Central memory CD4-positive, alpha-beta T cell (primary cell): Measurements from ENCODE around the gene VIPR2.

ENCODE experiments used
- DNase-seq: peaks from one replicate; pipeline ENCODE4 v3.0.0; 2022

VIPR2 gene

DNA sequence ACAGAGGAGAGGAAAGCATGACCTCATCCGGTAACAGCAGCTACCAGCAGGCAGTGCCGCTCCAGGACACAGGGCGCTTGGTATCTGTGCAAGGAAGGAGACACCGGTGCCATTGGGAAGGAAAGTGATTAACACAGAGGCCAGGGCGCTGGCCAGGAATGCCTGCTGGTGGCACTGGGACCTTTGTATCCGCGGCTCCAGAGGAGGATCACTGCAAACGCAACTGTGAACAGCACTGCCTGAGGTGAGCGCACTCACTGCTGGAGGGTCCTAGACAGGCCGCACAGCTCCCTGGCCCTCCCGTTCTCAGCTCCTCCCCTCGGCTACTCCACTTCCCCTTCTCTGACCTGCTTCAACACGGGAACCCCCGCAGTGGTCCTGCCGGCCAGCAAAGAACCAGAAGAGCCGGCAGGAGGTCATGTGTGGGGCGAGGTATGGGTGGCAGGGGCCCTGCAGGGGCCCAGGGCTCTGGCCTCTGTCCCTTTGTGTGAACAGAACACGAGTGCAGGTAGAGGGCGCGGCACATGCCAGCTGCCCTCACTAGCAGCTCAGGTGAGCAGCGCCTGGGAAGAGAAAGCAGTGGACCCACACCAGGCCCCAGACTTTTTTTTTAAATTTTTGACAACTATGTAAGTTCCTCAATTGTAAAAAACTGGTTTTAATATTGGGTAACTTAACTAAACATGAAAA lies 107.6 kb downstream of the VIPR2 start:
- no peak for DNase-seq

DNA sequence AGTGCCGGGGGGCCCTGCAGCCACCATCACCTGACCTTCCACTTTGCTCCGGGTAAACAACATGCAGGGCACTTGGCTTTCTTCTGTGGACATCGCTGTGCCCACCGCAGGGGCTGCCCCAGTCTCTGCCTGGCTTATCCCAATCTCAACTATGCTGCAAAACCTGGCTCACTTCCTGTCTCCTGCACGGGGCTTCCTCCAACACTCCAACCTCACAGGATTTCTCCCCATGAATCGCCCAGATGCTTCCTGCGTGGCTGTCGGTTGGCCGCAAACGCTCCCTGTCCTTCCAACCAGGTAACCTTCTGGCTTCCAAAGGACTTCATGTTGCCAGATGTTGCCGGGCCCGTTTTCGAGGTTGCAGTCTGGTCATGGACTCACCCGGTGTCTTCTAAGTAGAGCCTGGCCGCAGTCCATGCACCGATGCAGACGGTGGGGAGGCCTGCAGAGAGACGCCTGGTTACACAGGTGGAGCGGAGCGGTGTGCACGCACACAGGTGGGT lies 109.0 kb downstream of the VIPR2 start:
- DNase-seq = no peak

DNA sequence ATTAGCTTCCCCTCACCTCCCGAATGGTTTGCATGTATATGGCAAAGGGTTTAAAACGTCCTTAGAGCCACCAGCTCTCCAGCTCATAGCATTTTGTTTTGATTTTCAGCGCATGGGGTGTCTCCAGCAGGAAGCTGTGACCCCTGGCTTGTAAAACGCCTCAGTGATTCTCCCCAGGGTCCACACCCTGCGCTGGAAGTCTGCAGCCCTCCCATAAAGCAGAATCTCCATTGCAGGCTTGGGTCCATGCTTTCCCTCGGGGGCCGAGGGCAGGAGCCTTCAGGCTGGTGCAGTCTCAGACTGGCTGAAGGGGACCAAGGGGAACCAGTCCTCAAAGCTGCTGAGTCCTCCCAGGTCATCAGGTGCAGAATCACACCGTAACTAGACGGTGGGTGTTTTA lies 109.7 kb downstream of the VIPR2 start:
- DNase-seq = no peak

GRCh38 chr7:159034394-159034793 lies 110.3 kb downstream of the VIPR2 start:
- no peak for DNase-seq

GRCh38 chr7:159033956-159034355 lies 110.7 kb downstream of the VIPR2 start:
- DNase-seq = no peak

DNA sequence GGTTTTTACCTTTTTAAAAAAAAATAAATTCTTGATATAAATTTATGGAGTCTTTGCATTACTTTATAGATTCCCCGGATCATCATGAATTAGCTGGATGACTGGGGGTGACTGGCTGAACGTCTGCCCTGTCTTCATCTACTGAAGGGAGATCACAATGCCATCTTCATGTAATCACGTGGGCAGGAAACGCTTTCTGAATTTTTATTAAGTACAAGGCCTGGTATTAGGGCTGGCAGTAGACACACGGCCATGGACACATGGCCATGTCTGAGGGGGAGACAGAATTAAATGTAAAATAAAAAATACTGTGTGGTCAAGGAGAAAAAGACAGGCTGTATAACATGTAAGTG lies 111.2 kb downstream of the VIPR2 start:
- DNase-seq = no peak

- DNase-seq = no peak
These were observed 111.8 kb downstream of the VIPR2 start for GRCh38 chr7:159032753-159033472.

DNA sequence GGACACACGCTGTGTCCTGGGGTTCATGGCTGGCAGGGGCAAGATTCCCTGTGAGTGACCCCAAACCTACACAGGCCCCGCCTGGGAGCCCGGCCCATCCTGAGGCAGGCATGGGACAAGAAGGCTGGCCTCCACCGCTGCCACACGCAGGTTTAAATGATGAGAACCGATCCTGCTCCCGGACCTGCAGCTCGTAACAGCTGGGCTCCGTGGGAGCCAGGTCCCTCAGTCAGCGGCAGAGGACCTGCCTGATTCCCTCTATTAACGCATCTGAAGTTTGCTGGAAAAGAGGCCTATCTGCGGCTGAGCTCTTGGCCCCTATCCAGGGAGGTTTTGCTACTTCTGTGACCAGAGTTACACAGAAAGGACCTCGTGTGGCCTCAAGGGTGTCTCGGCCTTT lies 112.3 kb downstream of the VIPR2 start:
- DNase-seq = no peak

DNA sequence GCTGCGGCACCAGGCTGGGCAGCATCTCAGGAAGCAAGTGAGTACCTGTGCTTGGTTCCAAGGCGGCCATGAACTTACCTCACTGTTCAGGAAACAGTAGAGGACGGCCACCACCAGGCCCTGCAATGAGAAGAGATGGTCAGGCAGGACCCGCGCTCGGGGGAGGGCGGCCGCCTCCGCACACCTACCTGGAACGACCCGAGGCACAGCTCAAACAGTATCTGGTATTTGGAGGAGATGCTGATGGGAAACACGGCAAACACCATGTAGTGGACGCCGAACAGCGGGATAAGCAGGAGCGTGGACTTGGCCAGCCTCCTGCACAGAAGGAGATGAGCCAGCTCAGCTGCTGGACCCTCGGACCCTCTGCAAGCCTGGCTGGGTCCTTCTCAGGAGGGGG lies 112.9 kb downstream of the VIPR2 start:
- no peak for DNase-seq

- DNase-seq = no peak
These were observed 113.4 kb downstream of the VIPR2 start for GRCh38 chr7:159031135-159031701.

DNA sequence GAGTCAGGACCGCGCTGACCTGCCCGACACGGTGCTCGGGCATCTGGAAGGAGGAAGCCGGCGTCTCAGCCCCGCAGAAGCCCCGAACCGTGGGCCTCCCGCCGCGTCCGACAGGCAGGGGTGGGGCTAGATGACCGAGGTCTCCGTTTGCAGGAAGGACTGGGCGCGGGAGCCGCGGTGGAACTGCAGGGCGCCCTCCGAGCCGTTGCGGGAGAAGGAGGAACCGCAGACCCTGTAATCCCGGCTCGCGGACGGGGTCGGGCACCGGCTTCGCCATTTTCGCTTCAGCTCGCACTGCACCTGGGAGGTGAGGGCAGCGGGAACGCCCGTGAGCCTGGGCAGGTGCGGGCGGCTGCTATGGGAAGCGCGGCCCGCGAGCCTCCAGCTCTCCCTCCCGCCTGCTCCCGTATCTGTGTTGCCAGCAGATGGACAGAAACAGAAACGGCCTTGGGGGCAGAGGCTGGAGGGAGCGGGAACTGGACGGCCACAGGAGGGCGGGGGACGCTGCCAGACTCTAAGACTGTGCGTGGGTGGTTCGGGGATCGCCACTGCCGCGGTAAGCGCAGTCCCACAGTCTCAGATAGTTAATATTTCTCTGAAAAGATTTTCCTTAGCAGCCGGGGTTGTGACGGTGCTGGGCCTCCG lies 114.1 kb downstream of the VIPR2 start:
- DNase-seq = no peak

DNA sequence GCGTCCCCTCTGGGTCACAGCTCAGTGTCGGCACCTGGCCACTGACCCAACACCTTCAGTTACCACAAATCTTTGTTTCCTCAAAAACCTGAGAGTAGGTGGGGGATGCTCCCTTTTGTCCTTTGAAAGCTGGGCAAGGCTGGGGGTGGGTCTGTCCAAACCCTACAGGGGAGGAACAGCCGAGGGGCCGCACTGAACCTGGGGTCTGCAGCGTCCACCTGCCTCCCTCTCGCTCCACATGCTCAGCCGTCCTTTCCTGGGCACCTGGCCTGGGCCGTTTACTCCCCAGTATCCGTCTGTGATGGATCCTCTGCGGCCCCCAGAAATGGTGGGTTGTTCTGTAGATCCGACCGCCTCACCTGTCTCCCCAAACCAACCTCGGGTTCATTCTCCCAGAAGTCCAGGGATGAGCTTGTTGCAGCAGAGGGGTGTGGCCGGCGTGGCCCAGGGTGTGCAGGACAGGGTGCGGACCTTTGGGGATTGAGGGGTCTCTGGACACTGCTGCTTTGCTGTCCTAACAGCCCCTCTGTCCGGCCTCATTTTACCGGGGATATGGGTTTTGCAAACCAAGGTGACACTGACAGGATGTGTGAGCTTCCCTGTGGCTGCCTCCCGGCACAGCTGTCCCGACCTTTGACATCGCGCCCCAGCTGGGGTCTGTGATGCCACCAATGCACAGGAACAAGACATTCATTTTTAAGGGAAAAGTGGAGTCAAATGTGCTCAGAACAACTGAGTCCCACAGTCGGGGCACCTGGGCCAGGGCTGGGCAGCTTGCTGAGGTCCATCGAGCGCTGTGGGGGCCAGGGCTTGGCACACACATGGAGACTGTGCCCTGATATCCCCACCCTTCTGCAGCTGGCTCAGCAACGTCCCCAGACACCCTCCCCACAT lies 115.9 kb downstream of the VIPR2 start:
- DNase-seq = no peak

DNA sequence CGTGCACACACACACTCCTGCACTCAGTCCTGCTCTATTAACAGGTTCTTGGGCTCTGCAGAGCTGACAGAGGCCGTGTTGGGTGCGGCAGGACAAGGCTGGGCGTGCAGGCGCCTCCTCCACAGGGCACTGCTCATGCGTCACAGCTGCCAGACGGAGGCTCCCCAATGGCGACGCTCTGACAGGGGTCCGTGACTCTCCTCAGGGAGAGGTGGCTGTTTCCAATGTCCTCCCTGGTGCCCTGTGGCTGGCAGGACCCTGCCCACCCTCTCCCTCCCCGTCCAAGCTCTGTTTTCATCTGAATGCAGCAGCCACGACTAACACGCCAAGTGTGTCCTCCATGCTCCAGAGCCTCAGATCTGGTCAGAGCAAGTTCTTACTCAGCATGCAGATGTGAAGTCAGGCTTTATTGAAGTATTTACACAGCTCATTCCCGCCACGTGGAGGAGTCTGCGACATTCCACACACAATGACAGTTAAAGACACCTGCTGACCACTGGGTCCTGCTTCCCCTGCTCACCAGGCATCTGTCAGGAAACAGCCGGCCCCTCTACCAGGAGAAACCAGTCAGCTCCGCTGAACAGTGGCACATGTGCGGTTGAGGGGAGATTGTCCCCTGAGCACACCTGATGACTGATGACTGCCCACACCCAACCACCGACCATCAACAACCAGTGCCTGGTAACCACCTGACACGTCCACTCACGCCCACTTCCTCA lies 116.7 kb downstream of the VIPR2 start:
- no peak for DNase-seq

DNA sequence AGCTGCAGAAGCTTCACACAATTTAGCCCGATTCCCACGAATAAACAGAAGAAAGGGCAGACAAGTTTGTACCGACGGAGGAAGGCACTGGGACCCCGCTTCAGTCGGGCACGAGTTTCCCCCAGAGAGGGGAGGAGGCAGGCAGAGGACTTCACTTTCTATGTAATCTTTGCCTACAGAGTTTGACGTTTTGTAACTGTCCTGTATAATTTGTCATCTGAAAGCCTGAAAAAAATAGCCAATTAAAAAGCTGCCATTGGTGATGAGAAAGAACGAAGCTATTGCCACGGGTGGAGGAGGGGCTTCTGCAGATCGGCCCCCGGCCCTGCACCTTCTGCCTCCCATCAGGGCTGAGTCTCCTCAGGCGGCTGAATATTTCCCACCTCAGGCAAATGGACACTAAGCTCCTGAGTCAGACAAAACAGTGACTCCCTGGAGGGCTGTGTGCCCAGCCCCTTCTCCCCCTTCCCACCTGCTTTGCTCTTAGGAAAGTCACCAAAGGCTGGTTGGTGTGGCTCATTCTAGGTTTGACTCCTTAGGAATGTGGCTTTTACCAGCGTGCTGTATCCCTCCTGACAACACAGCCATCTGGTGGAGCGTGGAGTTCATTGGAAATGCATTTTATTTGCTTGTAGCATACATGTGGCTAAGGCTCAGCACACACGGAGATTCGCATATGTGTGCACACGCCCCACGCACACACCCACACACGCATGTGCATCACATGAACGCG lies 117.4 kb downstream of the VIPR2 start:
- DNase-seq = no peak

DNA sequence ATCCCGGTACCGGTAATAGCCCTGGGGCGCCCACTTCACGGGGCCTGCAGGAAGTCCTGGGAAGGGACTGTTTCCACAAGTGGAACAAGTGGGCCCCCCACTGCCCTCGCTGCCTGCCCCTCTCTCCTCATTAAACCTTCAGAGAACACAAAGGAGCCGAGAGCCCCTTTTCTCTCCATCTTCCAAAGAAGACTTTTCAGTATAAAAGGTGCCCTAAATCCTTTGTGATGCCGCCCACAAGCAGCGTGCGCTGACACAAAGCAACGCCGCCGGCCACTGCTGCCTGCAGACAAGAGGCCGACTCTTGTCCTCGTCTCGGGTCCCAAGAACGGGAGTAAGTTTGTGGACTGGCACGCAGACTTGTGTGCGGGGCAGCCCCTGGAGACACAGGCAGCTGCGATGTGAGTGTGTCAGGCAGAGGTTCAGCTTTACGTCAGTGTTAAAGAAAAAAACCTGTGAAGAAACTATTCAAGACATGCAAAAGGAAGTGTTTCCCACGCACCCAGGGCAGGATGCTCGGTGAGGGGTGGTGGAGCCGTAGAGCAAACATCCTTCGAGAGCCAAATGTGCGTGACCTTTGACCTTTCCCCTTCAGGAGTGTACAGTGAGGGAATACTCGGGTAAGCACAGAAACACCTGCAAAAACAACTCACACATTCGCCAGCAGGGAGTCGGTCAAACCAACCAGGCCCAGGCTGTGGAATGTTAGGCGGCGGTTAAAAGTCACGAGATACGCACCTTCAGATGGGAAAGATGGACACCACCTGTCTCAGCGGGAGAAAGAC lies 118.2 kb downstream of the VIPR2 start:
- no peak for DNase-seq

- DNase-seq = no peak
These were observed 119.4 kb downstream of the VIPR2 start for GRCh38 chr7:159025161-159025779.

DNA sequence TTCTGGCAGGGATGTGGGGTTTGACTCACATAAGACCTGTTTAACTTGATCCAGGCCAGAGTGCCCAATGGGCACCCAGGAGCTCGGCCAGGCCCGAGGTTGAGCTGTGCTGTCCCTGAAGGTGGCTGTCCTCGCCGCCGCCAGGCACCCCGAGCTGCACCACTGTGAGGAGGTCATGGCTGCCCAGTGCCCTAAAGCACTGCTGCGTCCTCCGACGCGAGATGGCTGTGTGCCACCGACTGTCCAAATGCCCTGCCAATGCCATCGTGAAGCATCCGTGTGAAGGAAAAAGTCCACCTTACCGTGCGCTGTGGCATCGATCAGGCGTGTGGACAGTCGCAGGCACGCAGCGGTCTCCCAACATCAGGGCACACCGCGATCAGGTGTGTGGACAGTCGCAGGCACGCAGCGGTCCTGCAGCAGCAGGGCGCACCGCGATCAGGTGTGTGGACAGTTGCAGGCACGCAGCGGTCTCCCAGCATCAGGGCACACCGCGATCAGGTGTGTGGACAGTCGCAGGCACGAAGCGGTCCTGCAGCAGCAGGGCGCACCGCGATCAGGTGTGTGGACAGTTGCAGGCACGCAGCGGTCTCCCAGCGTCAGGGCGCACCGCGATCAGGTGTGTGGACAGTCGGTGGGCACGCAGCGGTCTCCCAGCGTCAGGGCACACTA lies 120.3 kb downstream of the VIPR2 start:
- DNase-seq = no peak

DNA sequence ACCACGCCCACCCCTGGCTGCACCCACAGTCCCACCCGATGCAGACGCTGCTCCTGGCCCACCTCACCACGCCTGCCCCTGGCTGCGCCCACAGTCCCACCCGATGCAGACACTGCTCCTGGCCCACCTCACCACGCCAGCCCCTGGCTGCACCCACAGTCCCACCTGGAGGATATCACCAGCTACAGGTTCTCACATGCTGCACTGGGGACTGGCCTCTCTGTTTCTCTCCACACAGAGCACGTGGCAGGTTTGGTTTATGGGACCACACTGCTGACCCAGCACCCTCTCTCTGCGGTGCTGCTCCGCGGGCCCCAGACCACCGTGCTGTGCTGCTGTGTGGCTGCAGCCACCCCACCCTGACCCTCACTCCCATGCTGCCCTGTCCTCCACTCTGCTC lies 120.9 kb downstream of the VIPR2 start:
- no peak for DNase-seq

GRCh38 chr7:159023206-159023605 lies 121.5 kb downstream of the VIPR2 start:
- DNase-seq = no peak
